Embryonic facial prominence (tissue), 1 donor: ENCODE results near the gene RCN1.

Source experiments
- DNase-seq: peaks from one replicate; pipeline ENCODE4 v3.0.0-alpha.2; 2016; ENCODE audit errors: extremely low spot score

The RCN1 gene

DNA sequence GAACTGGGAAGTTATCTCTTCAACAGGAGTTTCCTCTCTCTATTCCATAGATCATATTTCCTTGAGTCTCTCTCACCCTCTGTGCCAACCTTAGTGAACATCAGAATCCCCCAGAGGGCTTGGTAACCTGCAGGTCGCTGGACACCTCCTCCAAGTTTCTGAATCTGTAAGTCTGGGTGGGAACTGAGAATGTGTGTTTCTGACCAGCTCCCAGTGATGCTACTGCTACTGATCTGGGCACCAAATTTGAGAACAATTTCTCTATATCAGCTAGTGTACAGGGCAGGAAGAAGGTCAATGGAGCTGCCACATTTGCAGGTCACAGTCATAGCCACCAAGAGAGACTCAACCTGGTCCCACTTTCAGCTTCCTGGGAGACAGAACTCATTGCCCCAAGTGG lies 62.9 kb downstream of the RCN1 start:
- no peak for DNase-seq

DNA sequence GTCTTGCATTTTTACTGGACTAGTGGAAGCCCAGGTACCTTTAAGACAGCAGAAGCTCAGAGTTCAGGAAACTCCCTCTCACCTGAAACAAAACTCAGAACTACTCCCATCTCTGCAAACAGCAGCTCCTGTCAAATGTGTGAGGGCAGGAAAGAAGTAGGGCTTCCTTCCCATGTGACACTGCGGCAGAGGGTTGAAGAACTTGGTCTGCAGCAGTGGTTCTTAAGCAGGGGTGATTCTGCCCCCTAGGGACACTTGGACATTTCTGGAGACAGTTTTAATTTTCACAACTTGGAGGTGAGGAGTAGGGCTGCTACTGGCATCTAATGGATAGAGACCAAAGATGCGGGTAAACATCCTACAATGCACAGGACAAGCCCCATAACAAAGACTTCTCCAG lies 63.4 kb downstream of the RCN1 start:
- DNase-seq = no peak
